ENCODE data around the gene MAP3K2. TPM values are rescaled to one million over a fixed set of nuclear protein-coding genes. Genes with fewer than 3 reads are reported as not detected.

Gene MAP3K2
- polyA plus RNA-seq, 1 donor from 2014 or later = 37.0 TPM

GRCh38 chr2:127422559-127423477 lies 35.0 kb upstream of the MAP3K2 start:
- Histone ChIP-seq H3K9me3 (ENCODE audit: low read length) (no peaks in the 10 kb centered on the region), H3K27me3 (ENCODE audit: insufficient read depth, low read depth, low read length) (peaks cover 32% of the 10 kb centered on the region), H3F3A (ENCODE audit: insufficient read depth, low read length, poor library complexity, severe bottlenecking) (no peaks in the 10 kb centered on the region), H3K4me2 (ENCODE audit: low read length) (peak overlapping the region; percentile 25), H3K9ac (ENCODE audit: low read length) (peak overlapping the region; percentile 36), H3K4me3 (ENCODE audit: low read length) (peak overlapping the region; percentile 68), H3K9me2 (ENCODE audit: insufficient read depth, low read length) (no peaks in the 10 kb centered on the region), H2AFZ (ENCODE audit: low read depth, low read length) (no peak overlapping the region), H3K79me2 (replicated peaks; ENCODE audit: insufficient read depth, low read length) (no peaks in the 10 kb centered on the region), H4K20me1 (ENCODE audit: insufficient read depth) (no peaks in the 10 kb centered on the region), H3K27ac (ENCODE audit: low read length) (no peak overlapping the region), H3K36me3 (ENCODE audit: insufficient read depth, low read length) (no peaks in the 10 kb centered on the region)
- TF ChIP-seq CTCF (IDR thresholded peaks at IDR 0.05; ENCODE audit: poor library complexity, severe bottlenecking) (no peak), REST (IDR thresholded peaks at IDR 0.05; ENCODE audit: borderline replicate concordance) (no peak), MXI1 (conservative IDR thresholded peaks at IDR 0.05; ENCODE audit: poor library complexity, severe bottlenecking) (no peak), EP300 (conservative IDR thresholded peaks at IDR 0.05; ENCODE audit: poor library complexity, severe bottlenecking) (no peak), EZH2 (IDR thresholded peaks at IDR 0.05; ENCODE audit: borderline replicate concordance, insufficient read depth, low read length, poor library complexity, severe bottlenecking) (no peak), SMC3 (conservative IDR thresholded peaks at IDR 0.05; ENCODE audit: poor library complexity) (no peak), POLR2AphosphoS5 (IDR thresholded peaks at IDR 0.05) (no peak), RAD21 (conservative IDR thresholded peaks at IDR 0.05) (no peak), TAF1 (IDR thresholded peaks at IDR 0.05; ENCODE audit: low read depth) (no peak)

- no peaks in the 10 kb centered on the region for H3K9me2 ChIP-seq (ENCODE audit: insufficient read depth, low read length)
- H3K27ac ChIP-seq (ENCODE audit: low read length) = no peak overlapping the region
- H3K9me3 ChIP-seq (ENCODE audit: low read length) = no peaks in the 10 kb centered on the region
- no peak overlapping the region for H2AFZ ChIP-seq (ENCODE audit: low read depth, low read length)
- no peak overlapping the region for H3K9ac ChIP-seq (ENCODE audit: low read length)
- H3K79me2 ChIP-seq (replicated peaks; ENCODE audit: insufficient read depth, low read length) = no peaks in the 10 kb centered on the region
- H3K4me3 ChIP-seq (ENCODE audit: low read length) = peak overlapping the region; percentile 68
- no peaks in the 10 kb centered on the region for H3K36me3 ChIP-seq (ENCODE audit: insufficient read depth, low read length)
- TF ChIP-seq REST (IDR thresholded peaks at IDR 0.05; ENCODE audit: borderline replicate concordance) (no peak), EP300 (conservative IDR thresholded peaks at IDR 0.05; ENCODE audit: poor library complexity, severe bottlenecking) (no peak), TAF1 (IDR thresholded peaks at IDR 0.05; ENCODE audit: low read depth) (no peak), CTCF (IDR thresholded peaks at IDR 0.05; ENCODE audit: poor library complexity, severe bottlenecking) (no peak), SMC3 (conservative IDR thresholded peaks at IDR 0.05; ENCODE audit: poor library complexity) (no peak), EZH2 (IDR thresholded peaks at IDR 0.05; ENCODE audit: borderline replicate concordance, insufficient read depth, low read length, poor library complexity, severe bottlenecking) (no peak), MXI1 (conservative IDR thresholded peaks at IDR 0.05; ENCODE audit: poor library complexity, severe bottlenecking) (no peak), POLR2AphosphoS5 (IDR thresholded peaks at IDR 0.05) (no peak), RAD21 (conservative IDR thresholded peaks at IDR 0.05) (no peak)
- no peak overlapping the region for H3K4me2 ChIP-seq (ENCODE audit: low read length)
- H3F3A ChIP-seq (ENCODE audit: insufficient read depth, low read length, poor library complexity, severe bottlenecking) = no peaks in the 10 kb centered on the region
- H4K20me1 ChIP-seq (ENCODE audit: insufficient read depth) = no peaks in the 10 kb centered on the region
- H3K27me3 ChIP-seq (ENCODE audit: insufficient read depth, low read depth, low read length) = peaks cover 36% of the 10 kb centered on the region
Observed at GRCh38 chr2:127421871-127422558, 34.2 kb upstream of the MAP3K2 start.
